Calu3 (cell line): ENCODE results near the gene WIPF3. TPM values are rescaled to one million over a fixed set of nuclear protein-coding genes. Genes with fewer than 3 reads are reported as not detected.

Experiments used
- BruUV-seq: library from RNA; stranded (reverse); fragments of 400-500 nt; replicated peaks from 2 replicates; lab custom pipeline; 2021; lab: Mats Ljungman, UMichigan
- CTCF ChIA-PET: fragments of 300-600 bp; sonication (Branson Sonifier 250); formaldehyde crosslinking; loops from one replicate; lab custom pipeline; 2022; ENCODE audit warnings: antibody characterized with exemption; lab: Charles Lee
- DNase-seq: peaks from one replicate; pipeline ENCODE4 v3.0.0; 2022
- H3K27ac Mint-ChIP-seq: one replicate; pipeline ENCODE4 v1.8.0; 2022; ENCODE audit warnings: mixed read lengths; ENCODE audit not compliant: unreplicated experiment
- H3K27me3 Mint-ChIP-seq: one replicate; pipeline ENCODE4 v1.8.0; 2022; ENCODE audit warnings: mixed read lengths; ENCODE audit not compliant: unreplicated experiment
- H3K36me3 Mint-ChIP-seq: one replicate; pipeline ENCODE4 v1.8.0; 2022; ENCODE audit warnings: mild to moderate bottlenecking, moderate library complexity, mixed read lengths; ENCODE audit not compliant: insufficient read depth, unreplicated experiment
- H3K4me1 Mint-ChIP-seq: one replicate; pipeline ENCODE4 v1.8.0; 2022; ENCODE audit warnings: mild to moderate bottlenecking, low read depth, mixed read lengths; ENCODE audit not compliant: unreplicated experiment
- H3K4me3 Mint-ChIP-seq: one replicate; pipeline ENCODE4 v1.8.0; 2022; ENCODE audit warnings: mild to moderate bottlenecking, low read depth, moderate library complexity, mixed read lengths; ENCODE audit not compliant: unreplicated experiment
- H3K9me3 Mint-ChIP-seq: one replicate; pipeline ENCODE4 v1.8.0; 2022; ENCODE audit warnings: low read depth, mixed read lengths; ENCODE audit not compliant: unreplicated experiment
- intact Hi-C: fragments of 100-400 bp; cut with micrococcal nuclease; formaldehyde crosslinking; loops from one replicate; pipeline ENCODE4 v1.10.0; 2022; ENCODE audit not compliant: unreplicated experiment
- total RNA-seq: library from RNA; stranded (reverse); gene quantifications from 2 replicates; pipeline ENCODE4 v1.2.3, GENCODE V29; 2022
- TF ChIP-seq, protein P1 (sequence below): fragments of 200-600 bp; IDR thresholded peaks from one replicate; pipeline ENCODE4 v1.8.0; 2022; ENCODE audit warnings: antibody characterized with exemption; ENCODE audit not compliant: unreplicated experiment

The WIPF3 gene
- total RNA-seq, 1 experiment from 2014 or later = 4.9 TPM

GRCh38 chr7:29962035-29962434, 155.7 kb downstream of the WIPF3 start:
- BruUV-seq = no TSS peak
- intact Hi-C loops = no loop called here
- no peaks in the 10 kb centered on the region for H3K4me1 Mint-ChIP-seq

GRCh38 chr7:29965030-29965429, 158.7 kb downstream of the WIPF3 start:
- Mint-ChIP-seq H3K4me3 (no peak overlapping the region), H3K27ac (no peak overlapping the region), H3K36me3 (peaks cover 33% of the 10 kb centered on the region), H3K27me3 (no peaks in the 10 kb centered on the region), H3K9me3 (no peaks in the 10 kb centered on the region), H3K4me1 (peaks cover 3% of the 10 kb centered on the region)
- DNase-seq = no peak
- CTCF ChIA-PET = no interaction called here
- TF ChIP-seq, protein P1, sequence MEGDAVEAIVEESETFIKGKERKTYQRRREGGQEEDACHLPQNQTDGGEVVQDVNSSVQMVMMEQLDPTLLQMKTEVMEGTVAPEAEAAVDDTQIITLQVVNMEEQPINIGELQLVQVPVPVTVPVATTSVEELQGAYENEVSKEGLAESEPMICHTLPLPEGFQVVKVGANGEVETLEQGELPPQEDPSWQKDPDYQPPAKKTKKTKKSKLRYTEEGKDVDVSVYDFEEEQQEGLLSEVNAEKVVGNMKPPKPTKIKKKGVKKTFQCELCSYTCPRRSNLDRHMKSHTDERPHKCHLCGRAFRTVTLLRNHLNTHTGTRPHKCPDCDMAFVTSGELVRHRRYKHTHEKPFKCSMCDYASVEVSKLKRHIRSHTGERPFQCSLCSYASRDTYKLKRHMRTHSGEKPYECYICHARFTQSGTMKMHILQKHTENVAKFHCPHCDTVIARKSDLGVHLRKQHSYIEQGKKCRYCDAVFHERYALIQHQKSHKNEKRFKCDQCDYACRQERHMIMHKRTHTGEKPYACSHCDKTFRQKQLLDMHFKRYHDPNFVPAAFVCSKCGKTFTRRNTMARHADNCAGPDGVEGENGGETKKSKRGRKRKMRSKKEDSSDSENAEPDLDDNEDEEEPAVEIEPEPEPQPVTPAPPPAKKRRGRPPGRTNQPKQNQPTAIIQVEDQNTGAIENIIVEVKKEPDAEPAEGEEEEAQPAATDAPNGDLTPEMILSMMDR = no peak
- intact Hi-C loops = no loop called here
- BruUV-seq = no TSS peak

More at GRCh38 chr7:29962035-29962434, 155.7 kb downstream of the WIPF3 start:
- CTCF ChIA-PET = no interaction called here
- no peak overlapping the region for H3K27ac Mint-ChIP-seq
- H3K36me3 Mint-ChIP-seq = peaks cover 32% of the 10 kb centered on the region
- no peak for DNase-seq
- TF ChIP-seq, protein P1 = no peak
- H3K4me3 Mint-ChIP-seq = no peak overlapping the region
- no peaks in the 10 kb centered on the region for H3K9me3 Mint-ChIP-seq
- no peaks in the 10 kb centered on the region for H3K27me3 Mint-ChIP-seq

Other genes starting within 250 kb of the WIPF3 start
- gene PRR15, start 242.7 kb upstream of the WIPF3 start, total RNA-seq = 76.1 and 111 TPM in 2 replicates
- 116 and 130 TPM in 2 replicates for gene SCRN1, start 183.3 kb downstream of the WIPF3 start, total RNA-seq
- 26.2 and 30.5 TPM in 2 replicates for gene FKBP14, start 220.2 kb downstream of the WIPF3 start, total RNA-seq
- gene PLEKHA8, start 221.9 kb downstream of the WIPF3 start, total RNA-seq = 25.0 and 27.6 TPM in 2 replicates